Activated naive CD4-positive, alpha-beta T cell treated with anti-CD3 and anti-CD28 coated beads, Interleukin-2, amount 50 U/mL, for 16 hours (primary cell): ENCODE results near the gene RPS6KC1.
"Not testable (repeated sequence)": the region's sequence is repeated elsewhere in the genome, so short reads cannot be mapped to it uniquely, and the experiment has no call there.

Source experiments
- DNase-seq: peaks from one replicate; pipeline ENCODE4 v3.0.0-alpha.2; 2020

RPS6KC1 gene

GRCh38 chr1:213163278-213163711, 112.3 kb downstream of the RPS6KC1 start:
- no peak for DNase-seq

GRCh38 chr1:213164561-213164960, 113.5 kb downstream of the RPS6KC1 start:
- DNase-seq: no peak

GRCh38 chr1:213166852-213167251, 115.8 kb downstream of the RPS6KC1 start:
- DNase-seq: no peak

GRCh38 chr1:213171711-213172110, 120.7 kb downstream of the RPS6KC1 start:
- no peak for DNase-seq

GRCh38 chr1:213176341-213176740, 125.3 kb downstream of the RPS6KC1 start:
- no peak for DNase-seq

- no peak for DNase-seq
These were observed 128.7 kb downstream of the RPS6KC1 start for GRCh38 chr1:213179784-213180183.

GRCh38 chr1:213180833-213181232, 129.8 kb downstream of the RPS6KC1 start:
- DNase-seq: no peak

GRCh38 chr1:213183036-213183672, 132.1 kb downstream of the RPS6KC1 start:
- DNase-seq: no peak

GRCh38 chr1:213186168-213186567, 135.1 kb downstream of the RPS6KC1 start:
- DNase-seq: no peak

GRCh38 chr1:213192026-213192425, 141.0 kb downstream of the RPS6KC1 start:
- DNase-seq: no peak

GRCh38 chr1:213194383-213194782, 143.3 kb downstream of the RPS6KC1 start:
- DNase-seq: no peak

- DNase-seq: no peak
These were observed 143.8 kb downstream of the RPS6KC1 start for GRCh38 chr1:213194855-213195254.

- not testable (repeated sequence) for DNase-seq
These were observed 145.4 kb downstream of the RPS6KC1 start for GRCh38 chr1:213196328-213197054.

GRCh38 chr1:213200630-213201029, 149.6 kb downstream of the RPS6KC1 start:
- no peak for DNase-seq

GRCh38 chr1:213201380-213202155, 150.5 kb downstream of the RPS6KC1 start:
- DNase-seq: no peak

GRCh38 chr1:213211201-213211600, 160.2 kb downstream of the RPS6KC1 start:
- no peak for DNase-seq

- DNase-seq: not testable (repeated sequence)
These were observed 168.0 kb downstream of the RPS6KC1 start for GRCh38 chr1:213219076-213219475.

- no peak for DNase-seq
These were observed 170.2 kb downstream of the RPS6KC1 start for GRCh38 chr1:213221209-213221608.

- no peak for DNase-seq
These were observed 176.4 kb downstream of the RPS6KC1 start for GRCh38 chr1:213227458-213227857.

- no peak for DNase-seq
These were observed 180.8 kb downstream of the RPS6KC1 start for GRCh38 chr1:213231795-213232231.

- DNase-seq: no peak
These were observed 191.8 kb downstream of the RPS6KC1 start for GRCh38 chr1:213242883-213243282.

- no peak for DNase-seq
These were observed 193.6 kb downstream of the RPS6KC1 start for GRCh38 chr1:213244664-213245091.

GRCh38 chr1:213245260-213245910, 194.3 kb downstream of the RPS6KC1 start:
- DNase-seq: no peak
